ENCODE measurements around the gene FAF2.

FAF2 gene

DNA sequence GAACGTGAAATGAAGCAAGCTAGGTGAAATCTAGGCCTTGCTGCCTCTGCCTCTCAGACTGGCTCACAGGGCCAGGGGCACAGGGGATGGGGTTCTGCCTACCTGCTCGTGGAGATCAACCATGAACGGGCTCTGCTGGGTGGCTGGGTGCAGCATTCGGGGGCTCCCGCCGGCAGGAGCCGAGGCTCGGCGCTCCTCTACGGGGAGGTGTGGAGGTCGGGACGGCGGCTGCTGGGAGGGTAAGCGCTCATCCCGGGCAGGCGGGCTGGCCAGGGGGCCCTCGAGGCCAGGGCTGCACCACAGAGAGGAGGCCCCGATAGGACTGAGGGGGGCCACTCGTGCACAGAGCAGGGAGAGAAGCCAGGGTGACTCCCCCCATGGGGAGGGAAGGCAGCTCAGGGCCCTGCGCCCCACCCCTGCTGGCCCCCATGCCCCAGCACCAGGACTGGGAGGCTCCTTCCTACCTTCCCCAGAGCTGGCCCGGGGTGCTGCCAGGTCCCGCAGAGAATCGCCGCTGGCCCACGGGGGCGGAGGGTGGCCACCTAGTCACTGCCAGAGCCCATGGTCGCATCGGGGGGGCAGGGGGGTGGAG lies 83.8 kb downstream of the FAF2 start:
- DNase-seq (ENCODE audit: low spot score): no peak

DNA sequence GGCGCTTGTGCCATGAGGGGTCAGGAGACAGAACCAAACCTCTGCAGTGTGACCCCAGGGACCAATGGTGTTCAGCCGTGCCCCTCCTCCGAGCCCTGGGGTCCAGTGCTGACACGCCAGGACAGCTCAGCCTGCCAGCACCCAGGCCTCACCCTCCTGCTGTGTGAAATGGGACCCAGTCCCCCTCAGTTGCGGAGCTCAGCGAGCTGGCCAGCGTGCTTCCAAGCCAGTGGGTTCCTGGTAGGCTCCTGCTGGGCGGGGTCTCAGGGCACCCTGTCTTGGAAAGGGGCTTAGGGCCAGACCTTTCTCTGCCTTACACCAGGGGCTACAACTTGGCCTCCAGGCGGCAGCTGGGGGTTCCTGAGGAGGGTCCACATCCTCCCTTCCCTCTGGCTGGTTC lies 84.6 kb downstream of the FAF2 start:
- DNase-seq (ENCODE audit: low spot score): peak; percentile 3

DNA sequence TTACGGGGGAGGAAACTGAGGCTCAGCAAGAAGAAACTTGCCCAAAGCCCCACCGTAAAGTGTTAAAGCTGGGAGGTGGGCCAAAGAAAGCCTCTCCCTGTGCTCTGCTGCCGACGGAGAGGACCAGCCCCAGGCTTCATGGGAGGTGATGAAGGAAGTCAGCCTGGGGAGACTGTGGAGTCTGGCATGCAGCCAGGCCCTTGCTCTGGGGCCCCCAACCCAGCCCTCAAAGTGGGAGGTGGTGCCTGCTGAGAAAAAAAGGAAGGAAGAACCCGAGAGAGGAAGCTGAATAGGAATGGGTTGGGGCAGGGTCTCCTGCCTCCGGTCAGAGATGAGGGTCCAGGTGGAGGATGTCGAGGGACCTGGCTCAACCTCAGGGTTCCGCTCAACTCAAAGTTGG lies 85.2 kb downstream of the FAF2 start:
- DNase-seq (ENCODE audit: low spot score): peak; percentile 63

DNA sequence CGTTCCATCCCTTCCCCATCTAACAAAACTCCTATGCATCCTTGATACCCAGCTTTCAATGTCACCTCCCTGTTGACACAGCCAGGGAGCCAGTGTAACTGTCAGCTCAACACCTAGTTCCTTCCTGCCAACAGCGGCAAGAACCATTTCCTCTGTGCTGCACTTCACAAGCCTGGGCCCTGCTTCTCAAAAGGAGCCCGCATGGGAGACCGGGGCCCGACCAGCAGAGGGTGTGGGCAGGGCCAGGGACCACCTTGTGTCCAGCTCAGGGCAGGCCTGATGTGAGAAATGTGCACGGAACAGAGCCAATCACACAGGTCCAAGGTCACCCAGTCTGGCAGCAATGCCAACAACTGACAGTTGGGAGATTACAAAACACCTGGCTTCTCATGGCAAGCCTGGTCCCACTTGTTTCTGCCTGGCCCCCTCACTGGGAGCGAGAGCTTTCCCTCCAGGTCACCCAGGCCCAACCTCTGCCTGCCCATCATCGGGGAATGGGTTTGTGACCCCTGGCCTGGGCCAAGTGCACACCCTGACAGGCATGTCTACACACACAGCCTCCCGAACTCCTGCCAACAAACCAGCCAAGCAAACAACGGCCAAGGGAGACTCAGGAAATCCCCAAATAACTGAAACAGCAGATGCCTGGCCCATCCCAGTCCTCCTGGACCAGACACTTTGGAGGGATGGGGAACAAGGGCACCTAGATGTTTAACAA lies 85.9 kb downstream of the FAF2 start:
- no peak for DNase-seq (ENCODE audit: low spot score)

DNA sequence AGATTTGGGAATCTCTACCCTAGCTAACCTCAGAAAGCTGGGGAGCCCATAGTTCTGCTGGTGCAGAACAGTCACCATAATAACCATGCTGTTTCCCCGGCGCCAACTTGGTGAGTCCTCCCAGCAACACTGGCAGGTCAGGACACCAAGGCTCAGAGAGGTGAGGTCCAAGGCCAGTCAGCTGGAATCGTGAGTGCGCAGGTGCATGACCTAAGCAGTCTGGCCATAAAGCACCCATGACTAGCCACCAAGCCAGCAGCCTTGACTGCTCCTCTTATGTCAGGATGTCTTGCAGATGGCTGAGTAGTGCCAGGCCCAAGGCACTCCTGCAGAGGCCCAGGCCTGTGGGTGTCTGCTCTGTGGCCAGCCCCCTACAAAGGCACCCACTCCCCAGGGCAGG lies 86.5 kb downstream of the FAF2 start:
- no peak for DNase-seq (ENCODE audit: low spot score)

DNA sequence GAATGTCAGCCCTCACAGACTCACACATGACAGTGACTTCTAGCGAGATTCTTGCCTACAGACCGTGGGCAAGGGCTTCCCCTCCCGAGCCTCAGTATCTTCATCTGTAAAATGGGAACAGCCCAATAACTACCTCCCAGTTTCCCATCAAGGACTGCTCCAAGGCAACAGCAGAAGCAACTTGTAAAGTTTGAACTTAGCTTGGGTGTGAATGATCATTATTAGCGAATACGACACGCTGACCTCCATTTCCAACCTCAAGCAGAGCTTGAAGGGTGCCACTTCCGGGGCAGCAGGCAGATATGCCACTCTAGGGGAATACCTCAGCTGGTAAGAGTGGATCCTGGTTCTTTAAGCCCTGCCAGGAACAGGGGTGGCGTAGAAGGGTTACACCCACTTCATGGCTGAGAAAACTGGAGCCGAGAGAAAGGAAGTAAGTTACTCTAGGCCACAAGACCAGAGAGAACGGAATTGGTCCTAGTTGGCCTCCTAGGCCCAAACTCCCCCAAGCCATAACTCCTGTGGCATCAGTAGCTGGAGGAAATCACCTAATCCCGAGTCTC lies 87.0 kb downstream of the FAF2 start:
- peak; percentile 59 for DNase-seq (ENCODE audit: low spot score)

DNA sequence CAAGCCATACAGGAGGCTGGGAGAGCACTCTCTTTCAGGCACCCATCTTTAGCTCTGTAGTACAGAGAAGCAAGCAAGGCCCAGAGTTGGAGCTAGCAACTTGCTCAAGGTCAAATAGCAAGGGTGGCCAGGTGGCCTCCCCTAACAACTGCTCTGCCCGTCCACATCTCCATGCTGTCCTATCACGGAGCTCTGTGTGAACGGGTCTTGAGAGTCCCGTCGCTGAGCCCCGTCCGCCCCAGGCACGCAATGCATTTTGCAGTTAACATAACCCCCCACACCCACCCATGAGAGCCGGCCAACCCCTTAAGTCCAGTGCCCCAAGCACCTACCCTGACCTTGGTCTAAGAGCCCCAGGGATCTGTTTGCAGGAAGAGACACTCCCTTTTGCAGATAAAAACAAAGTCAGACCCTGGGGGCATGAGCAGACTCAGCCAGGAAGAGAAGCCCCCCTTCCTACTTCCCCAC lies 87.5 kb downstream of the FAF2 start:
- DNase-seq (ENCODE audit: low spot score): no peak

DNA sequence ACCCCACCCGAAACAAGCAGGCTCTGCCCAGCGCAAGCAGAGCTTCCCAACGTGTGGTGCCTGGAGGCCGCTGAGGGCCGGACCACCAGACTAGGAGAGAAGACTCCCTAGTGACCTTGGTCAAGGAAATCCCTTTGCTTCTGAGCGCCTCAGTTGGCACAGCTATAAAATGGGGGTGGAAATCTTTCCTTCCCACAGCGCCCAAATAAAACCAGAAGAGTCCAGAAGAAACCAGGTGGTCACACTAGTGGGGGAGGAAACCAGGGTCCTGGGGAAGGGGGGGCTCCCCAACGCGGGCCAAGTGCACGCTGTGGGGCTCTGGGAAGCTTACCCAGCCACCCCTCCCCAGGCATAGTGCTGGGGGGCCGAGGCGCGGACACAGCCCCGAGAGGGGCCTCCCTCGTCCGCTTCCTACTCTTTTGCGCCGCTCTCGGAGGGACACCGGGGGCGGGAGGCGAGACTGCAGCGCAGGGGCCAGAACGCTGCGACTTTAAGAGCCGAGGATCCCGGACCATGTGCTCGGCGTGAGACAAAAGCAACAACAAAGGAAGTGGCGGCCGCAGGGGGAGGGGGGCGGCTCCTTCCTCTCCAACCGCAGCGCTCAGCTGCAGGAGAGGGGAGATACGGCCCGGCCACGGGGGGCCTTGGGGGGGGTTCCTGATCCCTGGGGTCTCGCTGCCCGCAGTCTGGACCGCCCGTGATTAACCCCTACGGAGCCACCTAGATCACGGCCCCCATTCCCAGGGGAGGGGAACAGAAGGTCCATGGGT lies 88.1 kb downstream of the FAF2 start:
- DNase-seq (ENCODE audit: low spot score): peak; percentile 88

DNA sequence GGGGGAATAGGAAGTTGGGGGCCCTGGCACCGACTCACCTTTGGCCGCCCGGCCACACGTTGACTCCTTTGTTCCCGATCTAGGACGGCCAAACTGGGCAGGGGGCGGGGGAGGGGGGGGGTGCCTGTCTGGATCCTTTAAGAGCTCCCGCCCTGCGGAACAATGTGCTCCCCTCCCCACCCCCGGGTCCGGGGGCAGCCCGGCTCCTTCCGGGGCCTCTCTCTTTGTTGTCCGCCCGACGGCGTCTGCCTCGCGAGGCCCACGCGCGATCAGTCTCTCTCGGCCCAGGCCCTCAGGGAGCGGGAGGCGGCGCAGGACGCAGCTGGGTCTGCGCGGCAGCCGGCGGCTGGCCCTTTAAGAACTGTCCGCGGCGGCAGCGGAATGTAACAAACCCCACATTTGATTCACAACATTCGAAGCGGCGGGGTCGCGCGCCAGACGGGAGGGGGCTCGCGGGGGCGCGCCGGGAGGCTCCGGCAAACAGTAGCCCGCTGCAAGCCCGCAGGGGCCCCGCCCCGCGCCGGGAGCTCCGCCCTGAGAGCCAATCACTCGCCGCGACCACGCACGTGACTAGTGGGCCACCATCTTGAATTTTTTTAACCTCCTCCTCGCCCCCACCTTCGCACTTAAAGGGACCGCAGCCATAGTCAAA lies 88.8 kb downstream of the FAF2 start, which contains the start of gene RNF44:
Gene RNF44, minus strand, starts transcription at position 501 of the 652 bp plus-strand sequence. CDS start 4,930 bp downstream, outside the sequence.
- DNase-seq (ENCODE audit: low spot score): peak; percentile 97

DNA sequence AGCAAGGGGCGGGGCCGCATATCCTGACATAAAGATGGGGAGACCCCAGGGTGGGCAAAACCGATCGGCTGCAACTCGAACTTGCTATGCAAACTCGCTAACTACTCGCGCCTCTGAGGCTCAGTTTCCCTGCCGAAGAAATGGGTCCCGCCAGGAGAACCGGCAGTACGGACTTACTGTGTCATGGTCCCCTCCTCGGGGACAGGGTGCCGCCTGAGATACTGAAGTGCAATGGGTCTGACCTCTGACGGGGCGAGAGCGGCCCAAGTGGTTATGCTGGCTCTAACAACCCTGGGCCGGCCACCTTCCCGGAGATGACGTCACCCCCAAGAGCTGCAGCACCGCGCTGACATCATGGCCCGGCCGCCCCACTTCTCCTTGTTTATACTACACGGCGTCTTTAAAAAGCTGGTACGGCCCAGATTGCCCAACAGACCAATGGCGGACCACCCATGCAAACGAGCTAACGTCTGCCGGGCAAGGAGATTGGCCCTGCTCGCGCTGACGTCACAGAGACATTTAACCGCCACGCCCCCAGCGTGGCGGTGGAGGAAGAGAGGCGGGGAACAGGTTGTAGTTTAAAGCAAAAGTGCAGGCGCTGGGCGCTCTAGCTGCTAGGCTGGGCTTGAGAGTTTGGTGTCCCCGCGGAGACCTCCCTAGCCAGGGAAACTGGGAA lies 89.5 kb downstream of the FAF2 start:
- DNase-seq (ENCODE audit: low spot score): peak; percentile 100

DNA sequence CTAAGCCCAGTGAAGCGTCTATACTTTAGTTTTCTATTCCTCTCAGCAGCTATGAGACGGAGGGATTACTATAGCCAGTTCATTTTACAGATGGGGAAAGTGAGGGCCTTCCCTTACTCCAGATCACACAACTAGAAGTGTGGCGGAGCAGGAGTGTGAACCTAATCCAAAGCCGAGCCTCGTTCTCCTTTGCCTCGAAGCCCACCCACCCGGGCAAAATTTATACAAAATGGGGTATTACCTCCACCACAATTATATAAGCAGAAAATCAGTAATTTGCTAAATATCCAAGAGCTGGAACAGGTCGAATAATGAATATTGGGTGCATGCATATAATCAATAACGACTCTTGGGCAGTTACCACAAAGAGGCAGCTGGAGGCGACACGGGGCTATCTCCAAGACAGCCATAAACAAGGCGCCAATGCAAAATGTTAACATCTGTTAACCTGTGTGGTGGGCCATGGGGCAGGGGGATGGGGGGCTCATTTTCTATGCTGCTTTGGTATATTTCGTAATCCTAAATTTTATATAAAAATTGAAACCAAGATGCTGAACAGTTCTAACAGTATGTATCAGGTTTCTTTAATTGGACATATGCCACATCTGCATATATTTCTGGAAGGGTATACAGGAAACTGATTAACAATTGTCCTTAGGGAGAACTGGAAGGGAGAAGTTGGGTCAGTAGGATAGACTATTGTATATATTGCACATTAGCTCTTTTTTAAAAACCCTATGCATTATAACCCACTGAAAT lies 90.2 kb downstream of the FAF2 start:
- DNase-seq (ENCODE audit: low spot score): no peak

DNA sequence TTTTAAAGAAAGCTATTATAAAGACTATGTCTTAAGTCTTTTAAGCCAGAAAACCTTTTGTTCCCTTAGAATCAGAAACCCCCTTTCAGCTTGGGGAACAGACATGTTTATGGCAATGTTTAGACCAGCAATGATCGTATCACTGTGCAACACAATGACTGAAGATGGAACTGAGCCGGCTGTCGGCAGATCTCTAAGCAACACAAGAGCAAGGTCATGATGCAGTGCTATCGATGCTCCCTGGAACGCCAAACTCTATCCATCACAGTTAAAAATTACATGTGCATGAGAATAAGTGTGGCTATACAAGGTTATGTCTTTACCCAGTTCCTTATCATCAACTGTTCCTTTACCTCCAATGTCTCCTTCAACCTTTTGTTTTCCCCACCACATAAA lies 90.8 kb downstream of the FAF2 start:
- DNase-seq (ENCODE audit: low spot score): no peak

DNA sequence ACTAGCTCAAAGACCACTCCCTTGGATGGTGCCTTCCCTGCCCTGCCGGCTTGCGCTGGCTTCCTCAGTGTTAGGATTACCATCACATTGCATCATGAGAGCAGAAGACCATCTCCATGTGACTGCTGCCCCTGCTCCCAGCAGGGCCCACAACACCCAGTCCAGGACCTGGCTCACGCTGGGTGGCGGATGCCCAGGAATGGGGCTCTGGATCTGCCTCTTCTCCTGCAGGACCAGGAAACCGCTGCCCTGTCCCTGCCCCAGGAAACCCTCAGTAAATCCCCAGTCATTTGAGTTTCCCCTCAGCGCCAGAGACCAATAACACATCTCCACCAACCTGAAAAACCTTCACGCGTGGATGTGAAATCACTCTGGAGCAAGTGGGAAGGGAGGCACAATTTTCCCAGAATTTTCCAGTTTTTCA lies 92.3 kb downstream of the FAF2 start:
- no peak for DNase-seq (ENCODE audit: low spot score)

DNA sequence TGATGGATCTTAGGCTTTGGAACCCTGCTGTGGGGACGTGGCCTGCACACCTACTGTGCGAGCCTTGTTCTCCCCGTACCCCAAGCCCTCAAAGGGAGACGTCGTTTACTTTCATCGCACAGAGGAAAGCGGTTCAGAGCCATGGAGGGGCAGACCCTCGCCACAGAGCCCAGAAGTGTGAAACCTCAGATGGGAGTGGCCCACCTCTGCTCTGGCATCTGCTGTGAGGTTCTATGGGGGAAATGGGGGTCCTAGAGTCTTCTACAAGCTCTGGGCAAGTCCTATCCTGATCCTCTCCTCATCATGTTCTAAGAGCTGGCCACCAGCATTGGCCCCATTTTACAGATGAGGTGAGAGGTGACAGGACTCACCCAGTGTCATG lies 92.8 kb downstream of the FAF2 start:
- DNase-seq (ENCODE audit: low spot score): no peak

DNA sequence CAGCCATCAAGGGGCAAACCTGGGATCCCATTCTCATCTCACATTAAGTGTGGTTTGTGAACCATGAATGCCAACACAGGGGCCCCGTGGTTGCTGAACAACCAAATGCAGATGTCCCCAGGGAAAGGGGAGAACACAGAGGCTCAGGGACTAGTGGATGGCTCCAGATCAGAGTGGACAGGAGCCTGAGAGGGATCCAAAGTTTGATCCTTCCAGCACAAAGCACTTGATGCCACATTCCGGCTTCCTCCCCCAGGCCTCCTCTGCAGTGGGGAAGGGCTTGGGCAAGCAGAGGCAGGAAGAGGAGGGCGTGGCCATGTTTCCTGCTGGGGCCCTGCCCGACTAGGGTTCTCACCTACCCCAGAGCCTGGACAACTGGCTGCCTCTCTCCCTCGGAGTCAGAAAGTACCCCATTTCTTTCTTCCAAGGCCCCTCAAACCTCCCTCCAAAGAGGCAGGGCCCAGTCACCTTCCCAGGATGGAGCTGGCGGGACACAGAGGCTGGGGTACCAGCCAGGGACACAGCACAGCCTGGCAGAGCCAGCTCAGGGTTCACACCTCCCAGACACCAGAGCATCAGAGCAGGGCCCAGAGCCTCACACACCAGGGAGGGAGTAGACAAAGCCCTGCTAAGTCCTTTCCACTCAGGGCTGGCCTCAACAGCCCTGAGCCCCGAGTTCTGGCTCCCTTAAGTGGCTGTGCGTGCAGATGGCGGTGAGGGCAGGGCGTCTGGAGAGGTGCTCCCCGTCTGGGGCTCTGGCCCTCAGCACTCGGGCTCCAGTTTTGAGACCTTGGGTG lies 93.4 kb downstream of the FAF2 start:
- DNase-seq (ENCODE audit: low spot score): no peak

DNA sequence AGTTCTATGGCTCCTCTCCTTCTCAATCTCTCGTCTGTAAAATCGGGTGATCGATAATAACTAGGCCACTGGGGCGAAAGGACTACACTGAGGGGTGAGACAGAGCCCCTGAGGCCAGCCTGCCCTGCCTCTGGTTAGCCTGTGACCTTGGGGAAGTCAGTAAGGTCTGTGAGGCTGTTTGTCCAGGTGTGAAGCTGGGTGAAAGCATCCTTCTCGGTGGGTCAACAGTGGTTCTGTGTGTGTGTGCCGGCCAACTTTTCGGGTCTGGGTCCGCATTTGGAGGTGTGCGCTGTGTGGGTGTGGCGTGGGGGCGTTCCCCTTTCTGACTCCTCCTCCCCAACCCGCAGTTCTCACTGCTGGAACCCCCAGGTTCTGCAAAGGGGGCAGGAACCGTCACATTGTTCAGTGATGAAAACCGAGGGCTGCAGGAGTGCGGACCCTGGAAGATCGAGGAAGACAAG lies 94.0 kb downstream of the FAF2 start:
- no peak for DNase-seq (ENCODE audit: low spot score)

DNA sequence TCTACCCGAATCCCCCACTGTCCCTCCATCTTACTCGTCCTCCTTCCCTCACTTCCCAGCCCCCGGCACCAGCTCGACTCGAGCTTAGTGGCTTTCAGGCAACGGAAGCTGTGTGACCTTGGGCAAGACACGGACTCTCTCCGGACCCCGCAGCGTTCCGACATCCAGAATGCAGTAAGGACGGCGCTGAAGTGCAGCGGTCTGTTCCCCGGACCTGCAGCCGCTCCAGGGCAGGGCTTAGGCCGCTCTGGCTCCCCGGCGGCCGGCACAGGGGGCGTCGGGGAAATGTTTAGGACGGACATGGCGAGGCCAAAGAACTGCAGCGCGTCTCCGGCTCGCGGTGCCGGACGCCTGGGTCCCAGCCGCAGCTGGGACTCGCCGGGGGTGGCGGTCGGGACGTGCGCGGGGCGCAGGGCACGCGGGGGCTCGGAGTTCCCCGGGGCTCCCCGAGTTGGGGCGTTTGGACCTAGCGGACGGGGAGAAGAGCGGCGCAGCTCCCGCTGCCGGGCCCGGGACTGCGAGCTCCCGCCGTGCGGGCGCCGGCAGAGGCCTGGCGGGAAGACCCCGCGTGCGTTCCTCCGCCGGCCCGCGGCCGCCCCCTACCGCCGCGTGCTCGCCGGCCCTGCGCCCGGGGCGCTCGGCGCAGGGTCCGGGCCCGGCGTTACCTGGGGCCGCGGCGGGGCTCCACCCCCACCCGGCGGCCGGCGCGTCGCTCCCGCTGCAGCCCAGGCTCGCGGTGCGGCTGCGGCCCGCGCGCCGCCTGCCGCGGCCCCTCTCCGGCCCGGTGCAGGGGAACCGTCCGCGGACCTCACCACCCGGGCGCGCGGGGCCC lies 94.6 kb downstream of the FAF2 start:
- DNase-seq (ENCODE audit: low spot score): no peak

DNA sequence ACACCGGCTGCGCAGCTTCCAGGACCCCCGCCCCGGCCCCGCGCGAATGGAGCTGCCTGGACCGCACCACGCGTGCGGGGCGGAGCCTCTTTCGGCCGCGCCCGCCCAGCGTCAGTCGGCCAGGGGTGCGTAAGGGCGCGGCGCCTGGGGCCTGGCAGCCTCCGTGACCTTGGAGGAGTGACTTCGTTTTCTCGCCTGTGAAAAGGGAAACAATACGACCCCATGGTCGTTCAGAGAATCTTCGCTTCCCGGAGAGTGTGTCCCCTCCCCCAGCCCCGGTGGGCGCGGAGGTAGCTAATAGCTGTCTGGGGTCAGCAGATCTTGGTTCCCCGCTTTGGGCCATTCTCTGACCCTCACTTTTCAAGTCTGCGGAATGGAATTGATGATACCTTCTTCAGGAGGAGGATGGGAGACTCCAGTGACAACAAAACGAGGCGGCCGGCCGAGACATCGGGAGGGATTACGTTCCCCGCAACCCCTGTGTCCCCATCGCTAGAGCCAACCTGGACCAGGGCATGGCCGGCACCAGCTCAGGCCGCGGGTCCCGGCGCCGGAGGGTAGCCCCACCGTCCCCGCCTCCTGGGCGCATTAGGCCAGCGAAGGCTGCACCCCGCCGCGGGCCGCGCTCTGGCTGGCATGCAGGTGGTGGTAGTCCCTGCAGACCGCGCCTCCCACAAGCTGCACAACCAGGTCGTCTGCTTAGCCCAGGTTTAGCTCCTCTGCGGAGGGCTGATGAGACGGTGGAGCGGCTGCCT lies 95.4 kb downstream of the FAF2 start:
- DNase-seq (ENCODE audit: low spot score): peak; percentile 77
